GM18909 (cell line): ENCODE results near the gene PALD1.
"Not testable (repeated sequence)": the region's sequence is repeated elsewhere in the genome, so short reads cannot be mapped to it uniquely, and the experiment has no call there.

Source experiments
- ATAC-seq: cut with Tn5 transposase; IDR thresholded peaks from one replicate; pipeline ENCODE4 v1.9.1; 2021; ENCODE audit warnings: mild to moderate bottlenecking; ENCODE audit not compliant: unreplicated experiment, poor library complexity

The PALD1 gene

GRCh38 chr10:70599319-70599718, 120.8 kb downstream of the PALD1 start:
- no peak for ATAC-seq

GRCh38 chr10:70599791-70600190, 121.2 kb downstream of the PALD1 start:
- no peak for ATAC-seq

DNA sequence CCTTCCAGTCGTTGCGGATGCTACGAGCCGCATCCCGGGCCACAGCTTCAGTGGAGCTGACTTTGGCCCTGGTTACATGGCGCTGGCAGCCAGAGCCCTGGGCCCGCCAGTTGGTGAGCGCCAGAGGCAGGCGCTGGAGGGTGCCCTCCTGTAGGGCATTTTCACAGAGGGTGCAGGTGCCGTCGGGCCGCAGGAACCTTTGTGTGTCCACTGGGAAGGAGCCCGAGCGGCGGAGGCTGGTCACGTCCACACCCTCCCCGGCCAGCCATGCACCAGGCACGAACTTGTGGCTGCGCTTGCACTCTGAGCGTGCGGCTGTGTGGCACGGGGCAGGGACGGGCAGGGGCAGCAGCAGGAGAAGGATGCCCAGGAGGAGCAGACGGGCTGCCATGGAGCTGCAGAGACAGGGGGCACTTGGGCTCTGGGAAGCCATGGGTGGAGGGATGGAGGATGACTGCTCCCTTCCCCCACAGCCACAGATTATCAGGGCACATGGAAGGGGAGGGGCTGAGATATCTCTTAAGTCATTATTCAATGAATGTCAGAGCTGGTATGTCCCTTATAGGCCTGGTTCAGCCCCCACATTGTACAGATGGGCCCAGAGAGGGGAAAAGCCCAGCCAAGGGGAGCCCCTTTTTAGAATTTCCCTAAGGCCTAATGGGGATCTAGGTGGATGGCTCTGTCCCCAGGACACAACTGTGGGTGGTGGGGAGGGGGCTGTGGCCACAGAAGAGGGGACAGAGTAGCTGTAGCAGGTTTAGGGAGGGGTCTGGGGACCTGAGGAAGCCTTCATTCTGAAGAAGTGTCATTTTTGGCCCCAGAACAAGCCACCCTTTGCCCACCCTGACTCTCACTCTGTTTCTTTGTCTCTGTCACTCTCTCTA, 122.2 kb downstream of the PALD1 start:
- ATAC-seq = no peak

DNA sequence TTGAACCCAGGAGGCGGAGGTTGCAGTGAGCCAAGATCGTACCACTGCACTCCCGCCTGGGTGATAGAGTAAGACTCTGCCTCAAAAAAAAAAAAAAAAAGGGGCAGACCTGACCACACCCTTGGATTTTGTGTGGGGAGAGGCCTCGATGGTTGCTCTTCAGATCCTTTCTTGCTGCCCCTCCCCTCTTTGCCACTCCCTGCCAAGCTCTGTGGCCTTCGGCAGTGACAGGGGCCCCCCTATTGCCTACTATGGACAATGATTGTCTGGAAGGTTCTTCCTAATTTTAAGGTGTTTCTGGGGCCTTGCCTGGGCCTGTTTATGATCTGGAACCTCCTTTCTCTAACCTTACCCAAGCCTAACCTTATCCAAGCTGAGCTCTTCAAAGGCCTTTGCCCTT, 123.2 kb downstream of the PALD1 start:
- ATAC-seq = no peak

- ATAC-seq = no peak
Measured at GRCh38 chr10:70602665-70603448, 124.3 kb downstream of the PALD1 start, which contains the start of gene PRF1. TSS of gene PRF1 (minus strand) at chr10:70602741. CDS start at chr10:70600902, 1,839 bp downstream.

DNA sequence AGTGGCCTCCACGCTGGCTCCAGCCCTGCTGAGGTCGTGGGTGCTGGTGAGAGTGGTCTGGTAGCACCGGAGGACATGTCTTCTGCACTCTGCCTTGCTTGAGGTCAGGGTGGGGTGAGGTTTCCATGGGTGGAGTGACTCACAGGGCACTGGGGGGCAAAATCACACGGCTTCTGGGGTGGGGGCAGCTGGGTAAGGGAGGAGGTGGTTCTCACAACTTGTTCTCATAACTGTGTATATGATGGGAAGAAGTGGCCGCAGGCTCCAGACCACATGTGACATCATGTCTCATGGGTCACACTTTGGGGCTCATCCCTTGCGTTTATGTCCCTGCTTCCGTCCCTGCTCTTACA, 124.9 kb downstream of the PALD1 start:
- no peak for ATAC-seq

DNA sequence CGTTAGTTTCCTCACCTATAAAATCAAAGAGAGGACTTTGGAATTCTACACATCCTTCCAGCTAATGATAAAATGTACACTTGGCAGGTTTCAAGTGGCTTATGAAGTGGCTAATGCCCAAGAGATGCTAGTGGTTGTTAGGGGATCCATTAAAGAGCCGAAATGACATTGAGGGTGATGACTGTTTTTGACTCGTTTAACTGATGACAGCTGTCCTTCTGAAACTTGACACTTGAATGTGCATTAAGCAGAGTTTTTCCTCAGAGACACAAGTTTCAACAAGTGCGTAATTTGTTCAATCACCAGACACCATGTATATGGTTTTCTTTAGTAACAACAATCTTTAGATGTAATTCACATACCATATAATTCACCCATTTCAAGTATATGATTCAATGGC, 125.5 kb downstream of the PALD1 start:
- no peak for ATAC-seq

- no peak for ATAC-seq
Measured at GRCh38 chr10:70605161-70605560, 126.6 kb downstream of the PALD1 start.

- ATAC-seq = no peak
Measured at GRCh38 chr10:70607936-70608335, 129.4 kb downstream of the PALD1 start.

- ATAC-seq = no peak
Measured at GRCh38 chr10:70613941-70614340, 135.4 kb downstream of the PALD1 start.

- not testable (repeated sequence) for ATAC-seq
Measured at GRCh38 chr10:70614364-70614763, 135.8 kb downstream of the PALD1 start.

- no peak for ATAC-seq
Measured at GRCh38 chr10:70615211-70615610, 136.6 kb downstream of the PALD1 start.

DNA sequence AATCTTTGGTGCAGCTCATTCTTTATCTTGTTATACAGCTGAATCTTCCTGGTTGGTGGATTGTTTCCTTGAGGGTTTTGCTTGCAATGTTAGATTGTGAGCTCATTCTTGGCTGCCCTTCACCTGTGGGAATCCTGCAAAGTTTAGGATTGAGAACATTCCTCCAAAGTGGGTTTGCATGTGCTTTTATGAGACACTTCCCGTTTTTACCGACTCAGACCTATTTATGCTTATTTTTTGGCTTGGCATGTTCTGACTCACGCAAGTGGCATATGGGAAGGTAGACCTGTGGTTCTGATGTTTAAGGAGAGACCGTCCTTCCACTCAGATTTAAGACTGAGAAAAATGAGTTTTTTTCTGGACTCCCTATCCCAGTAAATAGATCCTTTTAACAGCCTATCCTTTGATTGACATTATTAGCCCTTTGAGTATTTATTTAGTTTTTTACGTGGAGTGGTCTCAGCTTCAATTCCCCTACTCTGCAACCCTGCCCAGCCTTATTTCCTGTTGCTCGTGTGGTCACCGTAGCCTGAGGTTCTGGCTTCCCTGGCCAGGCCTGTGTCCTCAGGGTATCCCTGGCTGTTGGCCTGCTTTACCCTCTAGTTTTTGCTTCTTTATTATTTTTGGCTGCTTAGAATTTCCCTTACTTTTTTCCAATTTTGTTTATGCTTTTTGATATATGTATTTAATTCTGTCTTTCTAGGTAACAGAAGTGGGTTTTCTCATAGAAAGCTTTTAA, 137.4 kb downstream of the PALD1 start:
- no peak for ATAC-seq

- no peak for ATAC-seq
Measured at GRCh38 chr10:70616761-70617160, 138.2 kb downstream of the PALD1 start.
